K562 (cell line): Measurements from ENCODE around the gene WIPF3.

Experiments used
- CBFB ChIP-seq: sonication (generic); formaldehyde crosslinking; IDR thresholded peaks from 2 replicates; pipeline ENCODE4 v1.4.0; 2020; ENCODE audit warnings: mild to moderate bottlenecking, missing genetic modification reagents
- FOXM1 ChIP-seq, 2 experiments: fragments of 450-650 bp in 1 of 2; sonication (generic) in 1 of 2; formaldehyde crosslinking in 1 of 2; IDR thresholded peaks; 2 replicates each; pipeline versions ENCODE4 v1.6.1 to v1.9.0; 2017 to 2022; ENCODE audit warnings: low read depth in 2 of 2, mild to moderate bottlenecking in 2 of 2, missing genetic modification reagents in 1 of 2, moderate library complexity in 1 of 2
- NCOR1 ChIP-seq: fragments of 450-650 bp; IDR thresholded peaks from 2 replicates; pipeline ENCODE4 v1.6.1; 2016; ENCODE audit warnings: mild to moderate bottlenecking, moderate library complexity
- RAD21 ChIP-seq, 2 experiments: fragments of 250-450 bp in 1 of 2; fragments of 450-650 bp in 1 of 2; sonication (Bioruptor Pico) in 1 of 2; formaldehyde crosslinking in 1 of 2; IDR thresholded peaks in 1 of 2; conservative IDR thresholded peaks in 1 of 2; 2 replicates each; pipeline versions ENCODE4 v1.4.0 to v1.8.0; 2020 to 2022; ENCODE audit warnings: mild to moderate bottlenecking in 2 of 2, moderate library complexity in 1 of 2
- ZBTB40 ChIP-seq, 2 experiments: fragments of 450-650 bp in 1 of 2; sonication (generic) in 1 of 2; formaldehyde crosslinking in 1 of 2; IDR thresholded peaks; 2 replicates each; pipeline versions ENCODE4 v1.7.1 to v1.9.0; 2016 to 2022; ENCODE audit warnings: inconsistent platforms in 1 of 2, mild to moderate bottlenecking in 1 of 2, missing genetic modification reagents in 1 of 2
- ZNF121 ChIP-seq: sonication (generic); formaldehyde crosslinking; conservative IDR thresholded peaks from 2 replicates; pipeline ENCODE4 v1.8.0; 2022; ENCODE audit warnings: missing genetic modification reagents

GRCh38 chr7:29809533-29810155 lies 3.3 kb downstream of the WIPF3 start:
- TF ChIP-seq NCOR1 (no peak), ZBTB40 (IDR thresholded peaks at IDR 0.05) (no peak), ZBTB40 (CRISPR knock-in tag; IDR thresholded peaks at IDR 0.05) (no peak), CBFB (no peak), FOXM1 (IDR thresholded peaks at IDR 0.05; ENCODE audit: low read depth) (no peak), FOXM1 (CRISPR knock-in tag; IDR thresholded peaks at IDR 0.05; ENCODE audit: low read depth) (no peak), ZNF121 (no peak), RAD21 (CRISPR knock-in tag; conservative IDR thresholded peaks at IDR 0.05 in 1 of 2, IDR thresholded peaks at IDR 0.05 in 1 of 2) (no peak)
